ENCODE results near the gene OR14C36.

DNA sequence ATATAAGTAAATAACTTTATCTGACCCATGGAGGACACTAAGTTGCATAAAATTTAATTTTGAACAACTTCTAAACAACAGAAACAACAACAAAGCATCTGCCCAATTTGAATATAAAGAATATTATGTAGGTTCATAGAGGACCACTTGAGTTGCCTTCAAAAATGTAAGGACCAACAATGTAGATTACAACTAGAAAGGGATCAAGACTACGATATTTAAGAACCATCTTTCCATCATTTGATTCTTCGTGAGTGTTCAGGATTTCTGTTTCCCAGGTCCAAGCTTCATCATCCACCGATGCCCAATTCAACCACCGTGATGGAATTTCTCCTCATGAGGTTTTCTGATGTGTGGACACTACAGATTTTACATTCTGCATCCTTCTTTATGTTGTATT lies at the start of gene OR14C36:
- TF ChIP-seq SIN3A (IDR thresholded peaks at IDR 0.05; ENCODE audit: borderline replicate concordance, insufficient read depth, low read length) = no peak
- TF ChIP-seq POLR2AphosphoS5 (IDR thresholded peaks at IDR 0.05; ENCODE audit: low read depth, low read length) = no peak
- TF ChIP-seq REST (IDR thresholded peaks at IDR 0.05; ENCODE audit: insufficient read depth in 1 of 2, low read depth in 2 of 2, low read length in 2 of 2) = no peak
- TF ChIP-seq TAF1 (IDR thresholded peaks at IDR 0.05; ENCODE audit: borderline replicate concordance, insufficient read depth, low read length) = no peak

All from PFSK-1 (cell line).